Lower lobe of right lung (tissue), 2 donors: ENCODE data around the gene NCOA3. TPM values are rescaled to one million over a fixed set of nuclear protein-coding genes. Genes with fewer than 3 reads are reported as not detected.

Source experiments
- ATAC-seq, 2 donors: fragments of 200-7000 bp; cut with Tn5 transposase; one replicate each; pipeline ENCODE4 v1.9.1; 2020 to 2022; ENCODE audit warnings: mild to moderate bottlenecking in 2 of 2, moderate library complexity in 2 of 2
- DNase-seq: peaks from one replicate; pipeline ENCODE4 v3.0.0-alpha.2; 2020
- H3K27ac ChIP-seq: fragments of 200-600 bp; one replicate; pipeline ENCODE4 v1.8.0; 2022
- H3K27me3 ChIP-seq: fragments of 200-600 bp; one replicate; pipeline ENCODE4 v1.8.0; 2022; ENCODE audit warnings: low read depth
- H3K36me3 ChIP-seq: fragments of 200-600 bp; one replicate; pipeline ENCODE4 v1.8.0; 2022; ENCODE audit warnings: mild to moderate bottlenecking
- H3K4me1 ChIP-seq: fragments of 200-600 bp; one replicate; pipeline ENCODE4 v1.8.0; 2022
- H3K4me3 ChIP-seq: fragments of 200-600 bp; one replicate; pipeline ENCODE4 v1.8.0; 2022; ENCODE audit warnings: mild to moderate bottlenecking
- H3K9me3 ChIP-seq: fragments of 200-600 bp; one replicate; pipeline ENCODE4 v1.8.0; 2022
- intact Hi-C: fragments of 100-400 bp; cut with DNase I; formaldehyde crosslinking; loops from one replicate; pipeline ENCODE4 v1.11.0; 2022
- total RNA-seq: library from RNA; stranded (reverse); fragmentation: NEBNext Ultra II Directional; extraction: Animal tissue kit (Norgen Biotek cat#: 25700); gene quantifications from one replicate; pipeline ENCODE4 v1.2.1, GENCODE V29; 2021
- TF ChIP-seq, protein P1 (sequence below): fragments of 200-600 bp; IDR thresholded peaks from one replicate; pipeline ENCODE4 v1.8.0; 2022; ENCODE audit warnings: antibody characterized with exemption, mild to moderate bottlenecking
- donor health status: DM: no; HTN: yes; CAD: no; lungs with severe emphysema.

Gene NCOA3
- total RNA-seq, 1 donor from 2014 or later = 42.1 TPM

DNA sequence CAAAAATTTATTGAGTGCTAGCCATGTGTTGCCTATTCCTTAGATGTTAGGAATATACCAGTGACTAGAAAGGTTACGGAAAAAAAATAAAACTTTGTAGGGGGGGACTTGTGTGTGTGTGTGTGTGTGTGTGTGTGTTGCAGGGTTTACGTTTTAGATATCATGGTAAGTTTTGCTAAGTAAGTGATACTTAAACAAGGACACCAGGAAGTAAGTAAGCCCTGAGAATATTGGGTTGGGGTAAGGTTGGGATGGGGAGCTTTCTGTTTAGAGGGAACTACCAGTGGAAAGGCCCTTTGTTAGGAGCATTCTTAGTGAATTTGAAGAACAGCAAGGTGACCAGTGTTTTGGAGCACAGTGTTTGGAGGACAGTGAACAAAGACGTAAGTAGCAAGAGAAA is 30.3 kb downstream of the NCOA3 start:
- no peaks in the 10 kb centered on the region for H3K36me3 ChIP-seq
- peaks cover 2% of the 10 kb centered on the region for H3K9me3 ChIP-seq
- DNase-seq (no peak), ATAC-seq (no peak)
- TF ChIP-seq, protein P1, sequence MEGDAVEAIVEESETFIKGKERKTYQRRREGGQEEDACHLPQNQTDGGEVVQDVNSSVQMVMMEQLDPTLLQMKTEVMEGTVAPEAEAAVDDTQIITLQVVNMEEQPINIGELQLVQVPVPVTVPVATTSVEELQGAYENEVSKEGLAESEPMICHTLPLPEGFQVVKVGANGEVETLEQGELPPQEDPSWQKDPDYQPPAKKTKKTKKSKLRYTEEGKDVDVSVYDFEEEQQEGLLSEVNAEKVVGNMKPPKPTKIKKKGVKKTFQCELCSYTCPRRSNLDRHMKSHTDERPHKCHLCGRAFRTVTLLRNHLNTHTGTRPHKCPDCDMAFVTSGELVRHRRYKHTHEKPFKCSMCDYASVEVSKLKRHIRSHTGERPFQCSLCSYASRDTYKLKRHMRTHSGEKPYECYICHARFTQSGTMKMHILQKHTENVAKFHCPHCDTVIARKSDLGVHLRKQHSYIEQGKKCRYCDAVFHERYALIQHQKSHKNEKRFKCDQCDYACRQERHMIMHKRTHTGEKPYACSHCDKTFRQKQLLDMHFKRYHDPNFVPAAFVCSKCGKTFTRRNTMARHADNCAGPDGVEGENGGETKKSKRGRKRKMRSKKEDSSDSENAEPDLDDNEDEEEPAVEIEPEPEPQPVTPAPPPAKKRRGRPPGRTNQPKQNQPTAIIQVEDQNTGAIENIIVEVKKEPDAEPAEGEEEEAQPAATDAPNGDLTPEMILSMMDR = no peak
- no peak overlapping the region for H3K27ac ChIP-seq
- H3K4me3 ChIP-seq = no peak overlapping the region
- H3K27me3 ChIP-seq = no peaks in the 10 kb centered on the region
- intact Hi-C loops = no loop called here
- peaks cover 12% of the 10 kb centered on the region for H3K4me1 ChIP-seq

DNA sequence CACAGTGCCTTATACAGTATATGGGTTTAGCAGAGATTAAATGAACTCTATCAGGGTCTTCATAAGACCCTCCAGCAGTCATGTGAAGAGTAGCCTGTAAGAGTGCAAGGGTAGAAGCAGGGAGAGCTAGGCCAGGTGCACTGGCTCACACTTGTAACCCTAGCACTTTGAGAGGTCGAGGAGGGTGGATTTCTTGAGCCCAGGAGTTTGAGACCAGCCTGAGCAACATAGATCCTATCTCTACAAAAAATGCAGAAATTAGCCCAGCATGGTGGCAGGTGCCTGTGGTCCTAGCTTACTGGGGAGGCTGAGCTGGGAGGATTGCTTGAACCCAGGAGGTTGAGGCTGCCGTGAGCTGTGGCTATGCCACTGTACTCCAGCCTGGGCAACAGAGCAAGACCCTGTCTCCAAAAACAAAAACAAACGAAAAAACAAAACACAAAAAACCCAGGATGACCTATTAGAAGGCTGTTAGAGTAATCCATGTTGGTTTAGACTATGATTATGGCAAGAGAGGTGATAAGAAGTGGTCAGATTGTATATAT is 31.9 kb downstream of the NCOA3 start:
- Histone ChIP-seq H3K27me3 (no peaks in the 10 kb centered on the region), H3K4me3 (no peak overlapping the region), H3K9me3 (no peaks in the 10 kb centered on the region), H3K4me1 (peaks cover 6% of the 10 kb centered on the region), H3K36me3 (no peaks in the 10 kb centered on the region), H3K27ac (no peak overlapping the region)
- TF ChIP-seq, protein P1 = no peak
- no peak for DNase-seq
- intact Hi-C loops = no loop called here
- no peak for ATAC-seq

DNA sequence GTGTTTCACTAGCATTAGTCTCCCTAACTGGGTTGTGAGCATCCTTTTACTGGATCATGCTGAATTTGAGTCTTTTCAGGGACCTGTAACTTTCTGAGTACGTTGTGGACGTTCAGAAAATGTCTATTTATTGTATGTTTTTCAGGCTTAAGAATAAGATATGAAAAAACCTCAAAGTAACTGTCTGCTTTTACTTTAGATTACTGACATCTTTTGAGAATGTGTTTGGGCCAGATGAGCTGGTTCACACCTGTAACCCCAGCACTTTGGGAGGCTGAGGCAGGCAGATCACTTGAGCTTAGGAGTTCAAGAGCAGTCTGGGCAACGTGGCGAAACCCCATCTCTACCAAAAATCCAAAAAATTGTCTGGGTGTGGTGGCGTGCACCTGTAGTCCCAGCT is 32.7 kb downstream of the NCOA3 start:
- no peak overlapping the region for H3K4me3 ChIP-seq
- H3K27me3 ChIP-seq = no peaks in the 10 kb centered on the region
- TF ChIP-seq, protein P1 = no peak
- no peaks in the 10 kb centered on the region for H3K36me3 ChIP-seq
- H3K9me3 ChIP-seq = no peaks in the 10 kb centered on the region
- no peak overlapping the region for H3K27ac ChIP-seq
- intact Hi-C loops = no loop called here
- peaks cover 6% of the 10 kb centered on the region for H3K4me1 ChIP-seq
- no peak for DNase-seq
- ATAC-seq = no peak

GRCh38 chr20:47535088-47535487 is 33.4 kb downstream of the NCOA3 start:
- TF ChIP-seq, protein P1 = no peak
- ATAC-seq (no peak), DNase-seq (no peak)
- H3K27me3 ChIP-seq = no peaks in the 10 kb centered on the region
- no peaks in the 10 kb centered on the region for H3K36me3 ChIP-seq
- intact Hi-C loops = no loop called here
- no peaks in the 10 kb centered on the region for H3K9me3 ChIP-seq
- no peak overlapping the region for H3K27ac ChIP-seq
- peaks cover 8% of the 10 kb centered on the region for H3K4me1 ChIP-seq
- H3K4me3 ChIP-seq = no peak overlapping the region

GRCh38 chr20:47535994-47536393 is 34.3 kb downstream of the NCOA3 start:
- ATAC-seq (no peak), DNase-seq (no peak)
- H3K36me3 ChIP-seq = no peaks in the 10 kb centered on the region
- TF ChIP-seq, protein P1 = no peak
- no peaks in the 10 kb centered on the region for H3K27me3 ChIP-seq
- intact Hi-C loops = no loop called here
- H3K27ac ChIP-seq = no peak overlapping the region
- H3K9me3 ChIP-seq = no peaks in the 10 kb centered on the region
- no peak overlapping the region for H3K4me3 ChIP-seq
- peaks cover 14% of the 10 kb centered on the region for H3K4me1 ChIP-seq
